K562 (cell line): Measurements from ENCODE around the gene RAB27B. TPM values are rescaled to one million over a fixed set of nuclear protein-coding genes. Genes with fewer than 3 reads are reported as not detected.

ENCODE experiments used
- ATAC-seq: fragments of 200-7000 bp; cut with Tn5 transposase; 3 replicates; pipeline ENCODE4 v1.9.1; 2020; ENCODE audit warnings: moderate library complexity
- BruUV-seq: library from RNA; stranded (reverse); fragments of 400-500 nt; replicated peaks from 2 replicates; lab custom pipeline; 2021; lab: Mats Ljungman, UMichigan
- CTCF ChIA-PET: fragments of 300-600 bp; formaldehyde crosslinking; extraction: SDS; loops from one replicate; lab custom pipeline; 2021; ENCODE audit warnings: low intra/inter-chr PET ratio; lab: Yijun Ruan, JAX
- POLR2A ChIA-PET: fragments of 300-600, 350-650 bp; sonication (Branson Sonifier 250); formaldehyde crosslinking; extraction: SDS; loops from one replicate; lab custom pipeline; 2021; ENCODE audit warnings: antibody characterized with exemption, inconsistent platforms; lab: Yijun Ruan, JAX
- DNase-seq, 4 experiments: peaks; one replicate each; pipeline versions ENCODE4 v3.0.0 to v3.0.0-alpha.2; 2011 to 2018; ENCODE audit warnings: low spot score in 3 of 4, mixed read lengths in 3 of 4; ENCODE audit errors: extremely low read depth in 1 of 4
- FAIRE-seq: peaks from 2 replicates; lab custom pipeline; 2011; peaks lifted over from hg19 to GRCh38; lab: Jason Lieb, UNC
- H2AFZ ChIP-seq: 2 replicates; pipeline ENCODE4 v1.6.0; 2011; ENCODE audit warnings: low read depth, low read length, control low read depth, inconsistent platforms
- H3K27ac ChIP-seq: fragments of 200-600 bp; 3 replicates; pipeline ENCODE4 v1.8.0; 2011; ENCODE audit warnings: low read depth, mild to moderate bottlenecking, control low read depth, inconsistent platforms, low read length, moderate library complexity, mixed read lengths; ENCODE audit errors: extremely low read depth
- H3K27me3 ChIP-seq, 2 experiments: fragments of 300-600 bp in 1 of 2; 2 replicates in 1 of 2; 3 replicates in 1 of 2; pipeline versions ENCODE4 v1.6.0 to v1.8.0; 2011; ENCODE audit warnings: inconsistent platforms in 2 of 2, low read length in 2 of 2, mild to moderate bottlenecking in 1 of 2, mixed read lengths in 1 of 2, moderate library complexity in 1 of 2; ENCODE audit not compliant: control insufficient read depth in 2 of 2, insufficient read depth in 2 of 2
- H3K36me3 ChIP-seq: fragments of 300-600 bp; 3 replicates; pipeline ENCODE4 v1.8.0; 2011; ENCODE audit warnings: mild to moderate bottlenecking, low read length, inconsistent platforms; ENCODE audit not compliant: control insufficient read depth, insufficient read depth
- H3K4me1 ChIP-seq, 2 experiments: fragments of 200-600 bp in 1 of 2; replicated peaks in 1 of 2; 2 replicates in 1 of 2; 3 replicates in 1 of 2; pipeline versions ENCODE4 v1.5.1 to v1.8.0; 2011; ENCODE audit warnings: inconsistent platforms in 2 of 2, low read length in 2 of 2, mild to moderate bottlenecking in 1 of 2, mixed read lengths in 1 of 2, moderate library complexity in 1 of 2; ENCODE audit not compliant: control insufficient read depth in 2 of 2, insufficient read depth in 2 of 2
- H3K4me2 ChIP-seq: 2 replicates; pipeline ENCODE4 v1.6.1; 2011; ENCODE audit warnings: low read length, control low read depth, inconsistent platforms, mixed read lengths; ENCODE audit not compliant: insufficient read depth
- H3K4me3 ChIP-seq: fragments of 200-600 bp; sonication (generic), shearing (Covaris generic); 2 replicates; pipeline ENCODE4 v1.5.1; 2016; ENCODE audit warnings: control low read depth, inconsistent platforms
- H3K79me2 ChIP-seq: fragments of 200-600 bp; 3 replicates; pipeline ENCODE4 v1.8.0; 2011; ENCODE audit warnings: low read length, inconsistent platforms; ENCODE audit not compliant: control insufficient read depth, insufficient read depth
- H3K9ac ChIP-seq, 2 experiments: 2 replicates each; pipeline versions ENCODE4 v1.6.0 to v1.6.1; 2011; ENCODE audit warnings: low read depth in 2 of 2, low read length in 2 of 2, control low read depth in 1 of 2, inconsistent platforms in 1 of 2, mild to moderate bottlenecking in 1 of 2, mixed read lengths in 1 of 2; ENCODE audit not compliant: insufficient read depth in 1 of 2
- H3K9me1 ChIP-seq: one replicate; pipeline ENCODE4 v1.6.0; 2011; ENCODE audit warnings: inconsistent platforms, mild to moderate bottlenecking, low read length, moderate library complexity; ENCODE audit not compliant: control insufficient read depth, insufficient read depth
- H3K9me3 ChIP-seq: replicated peaks from 2 replicates; pipeline ENCODE4 v1.5.1; 2011; ENCODE audit warnings: low read depth, low read length, inconsistent platforms; ENCODE audit not compliant: control insufficient read depth, insufficient read depth
- H4K20me1 ChIP-seq: replicated peaks from 2 replicates; pipeline ENCODE4 v1.6.1; 2011; ENCODE audit warnings: low read length, inconsistent platforms, mixed read lengths; ENCODE audit not compliant: control insufficient read depth, insufficient read depth
- C11orf30 ChIP-seq: fragments of 450-650 bp; IDR thresholded peaks from 2 replicates; pipeline ENCODE4 v1.6.1; 2016; ENCODE audit warnings: low read depth, mild to moderate bottlenecking
- COPS2 ChIP-seq: fragments of 450-650 bp; conservative IDR thresholded peaks from 2 replicates; pipeline ENCODE4 v1.6.1; 2016; ENCODE audit warnings: mild to moderate bottlenecking, moderate library complexity
- HDAC8 ChIP-seq: fragments of 450-650 bp; IDR thresholded peaks from 2 replicates; pipeline ENCODE4 v1.6.1; 2016; ENCODE audit warnings: mild to moderate bottlenecking, missing genetic modification characterization, moderate library complexity, missing compliant biosample characterization
- JUN ChIP-seq, 2 experiments: sonication (generic) in 1 of 2; formaldehyde crosslinking in 1 of 2; IDR thresholded peaks; 2 replicates each; pipeline versions ENCODE4 v1.6.1 to v1.8.0; 2012 to 2022; ENCODE audit warnings: borderline replicate concordance in 2 of 2, mild to moderate bottlenecking in 2 of 2, improper control_type of control experiment in 1 of 2, low read depth in 1 of 2, low read length in 1 of 2, missing genetic modification reagents in 1 of 2
- KLF1 ChIP-seq: fragments of 450-650 bp; IDR thresholded peaks from 2 replicates; pipeline ENCODE4 v1.6.1; 2016; ENCODE audit warnings: missing genetic modification characterization, missing compliant biosample characterization
- MTA2 ChIP-seq: fragments of 450-650 bp; IDR thresholded peaks from 2 replicates; pipeline ENCODE4 v1.6.1; 2016; ENCODE audit warnings: low read depth
- RNF219 ChIP-seq: fragments of 250-450 bp; sonication (Bioruptor Pico); IDR thresholded peaks from 2 replicates; pipeline ENCODE4 v1.5.0; 2022; ENCODE audit warnings: mild to moderate bottlenecking
- TAF1 ChIP-seq: IDR thresholded peaks from 2 replicates; pipeline ENCODE4 v1.6.1; 2011; ENCODE audit warnings: mild to moderate bottlenecking, low read length, moderate library complexity; ENCODE audit not compliant: insufficient read depth, control insufficient read depth, severe bottlenecking; ENCODE audit errors: extremely low read depth
- THAP7 ChIP-seq: fragments of 250-450 bp; sonication (Bioruptor Pico); IDR thresholded peaks from 2 replicates; pipeline ENCODE4 v1.5.0; 2021
- UBTF ChIP-seq, 2 experiments: IDR thresholded peaks; 2 replicates each; pipeline ENCODE4 v1.6.1; 2012; ENCODE audit warnings: improper control_type of control experiment in 2 of 2, low read depth in 2 of 2, low read length in 2 of 2, borderline replicate concordance in 1 of 2
- XRCC5 ChIP-seq: fragments of 200-400 bp; formaldehyde crosslinking; IDR thresholded peaks from 2 replicates; pipeline ENCODE4 v1.6.1; 2017; ENCODE audit warnings: low read depth, mild to moderate bottlenecking, low read length
- ZBTB1 ChIP-seq: sonication (generic); formaldehyde crosslinking; IDR thresholded peaks from 2 replicates; pipeline ENCODE4 v1.8.1; 2023; ENCODE audit warnings: missing genetic modification reagents, low read depth, mild to moderate bottlenecking, borderline replicate concordance
- ZNF277 ChIP-seq: fragments of 250-450 bp; sonication (Bioruptor Pico); IDR thresholded peaks from 2 replicates; pipeline ENCODE4 v1.8.0; 2022; ENCODE audit warnings: inconsistent platforms, mild to moderate bottlenecking, moderate library complexity, borderline replicate concordance
- WGBS: fragments of 100-300 bp; shearing (Covaris generic); methylation state at CpG from one replicate; pipeline ENCODE4 v1.1.6; 2016; ENCODE audit warnings: low coverage, mixed read lengths; ENCODE audit not compliant: insufficient coverage; ENCODE audit errors: missing lambda C conversion rate; 5-methylcytosine and 5-hydroxymethylcytosine counted together
- in situ Hi-C: fragments of 300-500 bp; cut with MboI; formaldehyde crosslinking; loops from 4 replicates; pipeline ENCODE4 v1.15.0; 2018; ENCODE audit warnings: inconsistent platforms, mixed read lengths
- intact Hi-C: fragments of 100-400 bp; cut with micrococcal nuclease; formaldehyde crosslinking; loops from 2 replicates; pipeline ENCODE4 v1.14.2; 2022
- polyA plus RNA-seq, 8 experiments: library from polyadenylated mRNA; depleted of rRNA in 4 of 8; stranded (reverse) in 5 of 8; unstranded in 3 of 8; fragments of >200 nt; fragmentation: Nextera tagmentation in 2 of 8; fragmentation: Illumina TruSeq in 1 of 8; extraction: Ambion mirVana in 2 of 8; extraction: Trizol in 1 of 8; gene quantifications; 2 replicates each; pipeline versions ENCODE4 v1.2.1 to v1.2.3, GENCODE V29; 2011 to 2014; ENCODE audit warnings: inconsistent platforms in 1 of 8, missing spikeins in 1 of 8
- total RNA-seq, 7 experiments: library from RNA; depleted of rRNA in 6 of 7; stranded (reverse); fragments of >200 nt in 6 of 7; fragmentation: Illumina TruSeq in 2 of 7; extraction: Trizol in 2 of 7; gene quantifications; 2 replicates each; pipeline versions ENCODE4 v1.2.1 to v1.2.3, GENCODE V29; 2011 to 2021; ENCODE audit warnings: low replicate concordance in 1 of 7

Gene RAB27B
- total and polyA plus RNA-seq, 9 of the 15 experiments (the other 6 are each of a cell fraction or from before 2014, with no cell fraction given): 0.44 to 5.7 (median 1.2) TPM

GRCh38 chr18:54849683-54850082 lies 21.4 kb downstream of the RAB27B start (continued):
- TF ChIP-seq UBTF (IDR thresholded peaks at IDR 0.05; ENCODE audit: borderline replicate concordance in 1 of 2, low read depth in 2 of 2, low read length in 2 of 2) (no peak), JUN (IDR thresholded peaks at IDR 0.05; ENCODE audit: borderline replicate concordance, low read depth, low read length) (no peak), JUN (CRISPR knock-in tag; IDR thresholded peaks at IDR 0.05; ENCODE audit: borderline replicate concordance) (no peak), MTA2 (no peak), COPS2 (no peak), C11orf30 (no peak), XRCC5 (no peak), ZBTB1 (CRISPR knock-in tag) (no peak)

- Histone ChIP-seq H3K9ac (no peak overlapping the region), H3K9me1 (no peaks in the 10 kb centered on the region), H4K20me1 (no peaks in the 10 kb centered on the region), H3K9me3 (no peaks in the 10 kb centered on the region), H3K27me3 (no peaks in the 10 kb centered on the region), H3K36me3 (no peaks in the 10 kb centered on the region), H3K79me2 (no peaks in the 10 kb centered on the region), H3K4me1 (peaks cover 0 to 4% of the 10 kb centered on the region in 2 experiments; a peak in 4 of 5 replicates), H3K27ac (no peak overlapping the region), H2AFZ (no peak overlapping the region), H3K4me2 (no peak overlapping the region), H3K4me3 (no peak overlapping the region)
- in situ Hi-C loops: no loop called here
- ChIA-PET CTCF (no interaction called here), POLR2A (no interaction called here)
- 60% methylated on average over 3 of the region's 3 CpGs for WGBS
- ATAC-seq: no peak
- intact Hi-C loops: no loop called here
- no peak for DNase-seq
- no peak for FAIRE-seq
- BruUV-seq: no TSS peak
- no peak for TF ChIP-seq KLF1 (tag)
- TF ChIP-seq RNF219: no peak
- no peak for TF ChIP-seq THAP7 (CRISPR knock-in tag)
- no peak for TF ChIP-seq TAF1
- TF ChIP-seq HDAC8 (tag): no peak
- no peak for TF ChIP-seq ZNF277
- TF ChIP-seq, all 486 proteins: peak for 0
Measured at GRCh38 chr18:54850598-54850997, 22.3 kb downstream of the RAB27B start.
